ENCODE data around the gene GRM1. TPM values are rescaled to one million over a fixed set of nuclear protein-coding genes. Genes with fewer than 3 reads are reported as not detected.

The GRM1 gene
- total RNA-seq, 2 donors from 2014 or later = 0.57 to 0.62 TPM

GRCh38 chr6:146017672-146018071 is 11.2 kb upstream of the GRM1 start:
- TF ChIP-seq CTCF (conservative IDR thresholded peaks at IDR 0.05) = no peak
- no peaks in the 10 kb centered on the region for H3K27me3 Mint-ChIP-seq (ENCODE audit: insufficient read depth)
- H3K36me3 Mint-ChIP-seq (ENCODE audit: low read depth) = no peaks in the 10 kb centered on the region
- H3K27ac Mint-ChIP-seq = no peak overlapping the region
- Histone ChIP-seq H3K4me1 (ENCODE audit: control insufficient read depth, insufficient read depth, low read length) (no peaks in the 10 kb centered on the region), H3K27me3 (ENCODE audit: control insufficient read depth, insufficient read depth, low read length, poor library complexity, severe bottlenecking) (no peaks in the 10 kb centered on the region), H3K4me3 (ENCODE audit: low read length) (no peak overlapping the region), H3K9me3 (ENCODE audit: control insufficient read depth, low read length) (no peaks in the 10 kb centered on the region), H3K36me3 (ENCODE audit: control insufficient read depth, insufficient read depth, low read length) (no peaks in the 10 kb centered on the region), H3K27ac (ENCODE audit: low read depth, low read length) (no peak overlapping the region), H3K9ac (ENCODE audit: extremely low read depth, low read length, poor library complexity, severe bottlenecking) (no peak overlapping the region)
- no peaks in the 10 kb centered on the region for H3K4me1 Mint-ChIP-seq
- H3K4me3 Mint-ChIP-seq = no peak overlapping the region
- no peak for DNase-seq
- H3K9me3 Mint-ChIP-seq = no peaks in the 10 kb centered on the region

- peaks cover 18% of the 10 kb centered on the region for H3K9me3 Mint-ChIP-seq
- H3K36me3 Mint-ChIP-seq (ENCODE audit: low read depth) = no peaks in the 10 kb centered on the region
- peaks cover 5% of the 10 kb centered on the region for H3K4me1 Mint-ChIP-seq
- no peak overlapping the region for H3K4me3 Mint-ChIP-seq
- no peak for TF ChIP-seq CTCF (conservative IDR thresholded peaks at IDR 0.05)
- peaks cover 7% of the 10 kb centered on the region for H3K9me3 ChIP-seq (ENCODE audit: control insufficient read depth, low read length)
- peaks cover 57% of the 10 kb centered on the region for H3K27me3 ChIP-seq (ENCODE audit: control insufficient read depth, insufficient read depth, low read length, poor library complexity, severe bottlenecking)
- peaks cover 45% of the 10 kb centered on the region for H3K27me3 Mint-ChIP-seq (ENCODE audit: insufficient read depth)
- no peak overlapping the region for H3K9ac ChIP-seq (ENCODE audit: extremely low read depth, low read length, poor library complexity, severe bottlenecking)
- no peaks in the 10 kb centered on the region for H3K4me1 ChIP-seq (ENCODE audit: control insufficient read depth, insufficient read depth, low read length)
- H3K4me3 ChIP-seq (ENCODE audit: low read length) = no peak overlapping the region
- DNase-seq = peak; percentile 49
- 83 to 88% methylated on average over 1 to 3 of the region's 3 CpGs for WGBS, 2 experiments (ENCODE audit: insufficient coverage in 1 of 2, insufficient read length in 1 of 2)
- H3K27ac Mint-ChIP-seq = no peak overlapping the region
- H3K27ac ChIP-seq (ENCODE audit: low read depth, low read length) = no peak overlapping the region
- no peaks in the 10 kb centered on the region for H3K36me3 ChIP-seq (ENCODE audit: control insufficient read depth, insufficient read depth, low read length)
Observed at GRCh38 chr6:146026873-146027272, 2.0 kb upstream of the GRM1 start.

DNA sequence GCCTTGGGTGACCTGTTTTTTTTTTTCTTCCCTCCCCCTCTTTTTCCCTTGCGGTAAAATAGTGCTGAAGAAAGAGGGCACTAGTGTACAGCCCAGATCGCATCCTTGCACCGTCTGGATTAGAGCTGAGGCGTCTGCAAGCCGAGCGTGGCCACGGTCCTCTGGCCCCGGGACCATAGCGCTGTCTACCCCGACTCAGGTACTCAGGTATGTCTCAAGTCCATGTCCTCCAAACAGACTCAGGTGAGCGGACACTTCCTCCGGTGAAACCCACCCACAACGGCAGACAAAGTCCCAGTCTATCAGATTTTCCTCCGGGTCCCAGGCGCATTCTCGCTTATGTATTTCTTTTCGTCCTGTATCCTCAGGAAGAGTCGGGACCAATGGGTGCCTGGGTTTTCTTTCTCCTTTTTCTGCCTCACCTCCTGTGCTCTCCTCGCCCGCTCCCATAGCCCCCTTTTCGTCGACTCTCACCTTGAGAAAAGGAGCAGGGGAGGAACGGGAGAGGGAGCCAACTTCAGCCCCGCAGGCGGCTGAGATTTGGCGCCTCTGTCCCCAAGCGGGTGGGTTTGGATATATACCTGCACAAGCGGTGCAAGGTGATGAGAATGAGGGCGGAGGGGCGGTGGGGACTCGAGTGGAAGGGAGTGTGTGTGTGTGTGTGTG is 1.1 kb upstream of the GRM1 start:
- peak overlapping the region; percentile 90 for H3K4me3 ChIP-seq (ENCODE audit: low read length)
- DNase-seq = peak; percentile 64

More for the DNA sequence above, 1.1 kb upstream of the GRM1 start:
- Histone ChIP-seq H3K36me3 (ENCODE audit: control insufficient read depth, insufficient read depth, low read length) (no peaks in the 10 kb centered on the region), H3K4me1 (ENCODE audit: control insufficient read depth, insufficient read depth, low read length) (no peaks in the 10 kb centered on the region), H3K9me3 (ENCODE audit: control insufficient read depth, low read length) (peaks cover 7% of the 10 kb centered on the region), H3K27ac (ENCODE audit: low read depth, low read length) (no peak overlapping the region), H3K27me3 (ENCODE audit: control insufficient read depth, insufficient read depth, low read length, poor library complexity, severe bottlenecking) (peaks cover 62% of the 10 kb centered on the region), H3K9ac (ENCODE audit: extremely low read depth, low read length, poor library complexity, severe bottlenecking) (no peak overlapping the region)
- H3K4me3 Mint-ChIP-seq = peak overlapping the region; percentile 50
- peaks cover 18% of the 10 kb centered on the region for H3K9me3 Mint-ChIP-seq
- no peaks in the 10 kb centered on the region for H3K36me3 Mint-ChIP-seq (ENCODE audit: low read depth)
- 11 to 25% methylated on average over 22 to 31 of the region's 31 CpGs for WGBS, 2 experiments (ENCODE audit: insufficient coverage in 1 of 2, insufficient read length in 1 of 2)
- TF ChIP-seq CTCF (conservative IDR thresholded peaks at IDR 0.05) = peak; percentile 37
- H3K27ac Mint-ChIP-seq = no peak overlapping the region
- peaks cover 45% of the 10 kb centered on the region for H3K27me3 Mint-ChIP-seq (ENCODE audit: insufficient read depth)
- H3K4me1 Mint-ChIP-seq = peaks cover 5% of the 10 kb centered on the region

Measured in endodermal cell (in vitro differentiated cells).